Naive thymus-derived CD4-positive, alpha-beta T cell (primary cell): ENCODE results near the gene ALDH16A1. TPM values are rescaled to one million over a fixed set of nuclear protein-coding genes. Genes with fewer than 3 reads are reported as not detected.

Source experiments
- ATAC-seq: fragments of 150-1000 bp; cut with Tn5 transposase; 2 replicates; pipeline ENCODE4 v1.10.0; 2021; ENCODE audit warnings: mild to moderate bottlenecking, moderate library complexity
- CTCF ChIA-PET: fragments of 350-600 bp; sonication (Branson Sonifier 250); formaldehyde crosslinking; loops from one replicate; lab custom pipeline; 2021; ENCODE audit warnings: antibody characterized with exemption; lab: Charles Lee
- POLR2A ChIA-PET: fragments of 350-600 bp; sonication (Branson Sonifier 250); formaldehyde crosslinking; loops from one replicate; lab custom pipeline; 2021; ENCODE audit warnings: antibody characterized with exemption, inconsistent platforms; lab: Charles Lee
- DNase-seq, 9 donors: peaks; one replicate each; pipeline versions ENCODE4 v3.0.0 to v3.0.0-alpha.2; 2020 to 2022; ENCODE audit warnings: mixed read lengths in 1 of 9
- H3K27ac ChIP-seq: one replicate; pipeline ENCODE4 v1.7.0; 2013; ENCODE audit warnings: mild to moderate bottlenecking, low read depth, low read length, moderate library complexity
- H3K27me3 ChIP-seq, 2 donors: one replicate each; pipeline ENCODE4 v1.7.0; 2013; ENCODE audit warnings: low read length in 2 of 2, mild to moderate bottlenecking in 2 of 2, moderate library complexity in 2 of 2; ENCODE audit not compliant: control insufficient read depth in 2 of 2, insufficient read depth in 2 of 2
- H3K36me3 ChIP-seq, 3 experiments: 1 replicate in 2 of 3; 2 replicates in 1 of 3; pipeline ENCODE4 v1.7.0; 2013; ENCODE audit warnings: low read length in 3 of 3, mild to moderate bottlenecking in 3 of 3, moderate library complexity in 1 of 3; ENCODE audit not compliant: insufficient read depth in 3 of 3, control insufficient read depth in 2 of 3
- H3K4me1 ChIP-seq, 2 donors: one replicate each; pipeline ENCODE4 v1.7.0; 2013; ENCODE audit warnings: low read length in 2 of 2, mild to moderate bottlenecking in 2 of 2, moderate library complexity in 1 of 2; ENCODE audit not compliant: control insufficient read depth in 2 of 2, insufficient read depth in 2 of 2
- H3K4me3 ChIP-seq: 2 replicates; pipeline ENCODE4 v1.7.0; 2013; ENCODE audit warnings: mild to moderate bottlenecking, low read length
- H3K9me3 ChIP-seq, 3 experiments: 1 replicate in 2 of 3; 2 replicates in 1 of 3; pipeline ENCODE4 v1.7.0; 2013; ENCODE audit warnings: low read length in 3 of 3; ENCODE audit not compliant: control insufficient read depth in 2 of 3
- H3K27ac Mint-ChIP-seq, 9 donors: one replicate each; pipeline ENCODE4 v1.8.0; 2020 to 2022; ENCODE audit warnings: mixed read lengths in 9 of 9, mild to moderate bottlenecking in 8 of 9, moderate library complexity in 5 of 9, inconsistent platforms in 2 of 9
- H3K27me3 Mint-ChIP-seq, 5 donors: one replicate each; pipeline ENCODE4 v1.8.0; 2021 to 2022; ENCODE audit warnings: mixed read lengths in 5 of 5, mild to moderate bottlenecking in 1 of 5
- H3K36me3 Mint-ChIP-seq, 5 donors: one replicate each; pipeline ENCODE4 v1.8.0; 2020 to 2022; ENCODE audit warnings: mixed read lengths in 5 of 5, mild to moderate bottlenecking in 3 of 5, inconsistent platforms in 1 of 5
- H3K4me1 Mint-ChIP-seq, 7 donors: one replicate each; pipeline ENCODE4 v1.8.0; 2020 to 2022; ENCODE audit warnings: mixed read lengths in 7 of 7, mild to moderate bottlenecking in 3 of 7, inconsistent platforms in 1 of 7
- H3K4me3 Mint-ChIP-seq, 10 donors: one replicate each; pipeline ENCODE4 v1.8.0; 2020 to 2022; ENCODE audit warnings: mild to moderate bottlenecking in 10 of 10, mixed read lengths in 10 of 10, moderate library complexity in 6 of 10, inconsistent platforms in 2 of 10
- H3K9me3 Mint-ChIP-seq, 11 donors: one replicate each; pipeline ENCODE4 v1.8.0; 2020 to 2022; ENCODE audit warnings: mixed read lengths in 11 of 11, mild to moderate bottlenecking in 4 of 11, inconsistent platforms in 1 of 11, moderate library complexity in 1 of 11
- intact Hi-C, 2 donors: fragments of 100-400 bp; cut with micrococcal nuclease; formaldehyde crosslinking; loops; one replicate each; pipeline ENCODE4 v1.15.1; 2023
- polyA plus RNA-seq, 2 donors: library from polyadenylated mRNA; unstranded; fragments of 300-500 nt; fragmentation: Illumina TruSeq; gene quantifications; one replicate each; pipeline ENCODE4 v1.2.3, GENCODE V29; 2021
- total RNA-seq, 6 experiments: library from RNA in 5 of 6; stranded (reverse) in 5 of 6; gene quantifications; 1 replicate in 5 of 6; 2 replicates in 1 of 6; pipeline ENCODE4 v1.2.3 and lab custom pipeline; 2021 to 2026

Gene ALDH16A1
- total and polyA plus RNA-seq, 7 experiments from 2014 or later: 27.6 to 38.1 (median 33.3) TPM

DNA sequence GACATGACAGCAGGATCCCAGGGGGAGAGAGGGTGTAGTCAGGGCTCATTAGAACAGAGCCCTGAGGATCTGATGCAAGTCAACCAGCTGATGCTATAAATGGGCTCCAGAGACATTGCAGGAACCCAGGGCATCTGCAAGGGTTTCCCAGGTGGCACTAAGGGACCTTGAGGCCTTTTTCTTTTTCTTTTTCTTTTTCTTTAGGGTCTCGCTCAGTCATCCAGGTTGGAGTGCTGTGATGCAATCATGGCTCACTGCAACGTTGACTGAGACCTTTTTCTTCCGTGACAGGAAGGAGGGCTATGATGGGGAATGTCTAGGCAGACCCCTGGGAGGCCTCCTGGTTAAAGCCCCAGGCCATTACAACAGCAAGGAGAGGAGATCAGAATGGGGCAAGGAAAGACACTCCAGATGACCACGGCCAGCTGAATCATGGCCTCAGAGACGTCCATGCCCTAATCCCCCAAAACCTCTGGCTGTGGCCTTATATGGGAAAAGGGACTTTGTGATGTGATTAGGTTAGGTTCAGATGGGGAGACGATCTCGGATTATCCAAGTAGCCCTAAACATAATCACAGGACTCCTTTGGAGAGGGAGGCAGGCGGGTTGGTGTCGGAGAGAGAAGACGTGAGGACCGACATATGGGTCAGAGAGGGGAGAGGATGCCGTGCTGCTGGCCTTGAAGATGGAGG, 54.9 kb downstream of the ALDH16A1 start:
- H3K4me3 Mint-ChIP-seq: no peak overlapping the region
- POLR2A ChIA-PET: interaction anchor here (0.6 to 7.4 kb wide), 6 partner anchors 38 to 64 kb away, joined by 3 to 118 read pairs (median 4); no protein-coding TSS in a partner anchor
- peak overlapping the region in 5 of 9 donors; percentile 54 to 76 (median 67) for H3K27ac Mint-ChIP-seq
- no peaks in the 10 kb centered on the region for H3K9me3 Mint-ChIP-seq
- Histone ChIP-seq H3K4me3 (no peak overlapping the region), H3K9me3 (no peaks in the 10 kb centered on the region), H3K4me1 (peaks cover 12 to 28% of the 10 kb centered on the region in 2 donors), H3K27ac (no peak overlapping the region), H3K27me3 (no peaks in the 10 kb centered on the region), H3K36me3 (no peaks in the 10 kb centered on the region)
- ATAC-seq (no peak), DNase-seq (no peak)
- peaks cover 0 to 6% (median 0%) of the 10 kb centered on the region in 5 donors for H3K27me3 Mint-ChIP-seq
- intact Hi-C loops: no loop called here
- H3K36me3 Mint-ChIP-seq: no peaks in the 10 kb centered on the region
- H3K4me1 Mint-ChIP-seq: peaks cover 17 to 37% (median 32%) of the 10 kb centered on the region in 7 donors
- CTCF ChIA-PET: interaction anchor here (0.9 to 10.6 kb wide), 5 partner anchors 44 to 173 kb away, joined by 3 to 314 read pairs (median 4); no protein-coding TSS in a partner anchor

DNA sequence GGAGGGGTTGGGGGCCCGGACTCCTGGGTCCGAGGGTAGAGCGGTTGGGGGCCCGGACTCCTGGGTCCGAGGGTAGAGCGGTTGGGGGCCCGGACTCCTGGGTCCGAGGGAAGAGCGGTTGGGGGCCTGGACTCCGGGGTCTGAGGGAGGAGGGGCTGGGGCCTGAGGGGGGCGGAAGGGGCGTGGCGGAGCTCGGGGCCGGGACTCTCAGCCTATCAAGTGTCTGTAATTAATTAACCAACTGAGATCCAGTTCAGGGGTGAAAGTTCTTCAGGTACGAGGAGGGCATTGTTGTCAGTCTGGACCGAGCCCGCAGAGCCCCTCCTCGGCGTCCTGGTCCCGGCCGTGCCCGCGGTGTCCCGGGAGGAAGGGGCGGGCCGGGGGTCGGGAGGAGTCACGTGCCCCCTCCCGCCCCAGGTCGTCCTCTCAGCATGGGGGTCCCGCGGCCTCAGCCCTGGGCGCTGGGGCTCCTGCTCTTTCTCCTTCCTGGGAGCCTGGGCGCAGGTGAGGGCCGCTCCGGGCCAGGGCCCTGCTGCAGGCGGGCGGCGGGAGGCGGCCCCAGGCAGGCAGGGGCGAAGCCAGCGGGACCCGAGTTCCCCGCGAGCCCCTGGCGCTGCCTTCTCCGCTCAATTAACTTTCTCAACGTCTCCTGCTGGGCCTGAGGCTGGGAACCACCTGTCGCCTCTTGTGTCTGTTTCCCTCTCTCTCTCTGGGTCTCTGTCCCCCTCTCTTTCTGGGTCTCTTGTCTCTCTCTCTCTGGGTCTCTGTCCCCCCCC, 60.1 kb downstream of the ALDH16A1 start:
- Mint-ChIP-seq H3K27ac (peak overlapping the region; percentile 74 to 92 (median 89)), H3K4me1 (peaks cover 24 to 57% (median 40%) of the 10 kb centered on the region in 7 donors), H3K4me3 (peak overlapping the region; percentile 84 to 95 (median 90)), H3K36me3 (peaks cover 0 to 6% (median 3%) of the 10 kb centered on the region in 5 donors), H3K9me3 (no peaks in the 10 kb centered on the region), H3K27me3 (peaks cover 0 to 13% (median 0%) of the 10 kb centered on the region in 5 donors)
- Histone ChIP-seq H3K27me3 (no peaks in the 10 kb centered on the region), H3K27ac (peak overlapping the region; percentile 81), H3K36me3 (no peaks in the 10 kb centered on the region), H3K4me3 (peak overlapping the region; percentile 61), H3K9me3 (no peaks in the 10 kb centered on the region), H3K4me1 (peaks cover 11 to 40% of the 10 kb centered on the region in 2 donors)
- CTCF ChIA-PET: interaction anchor here (0.6 to 3.3 kb wide), 5 partner anchors 23 to 134 kb away, joined by 3 to 26 read pairs (median 4); no protein-coding TSS in a partner anchor
- intact Hi-C loops: loop anchor here in 1 of 2 donors (2.0 kb wide), 1 partner anchor 22 kb away; no protein-coding TSS in a partner anchor
- DNase-seq (peak in 1 of 9 donors; percentile 12), ATAC-seq (peak; percentile 49)
- POLR2A ChIA-PET: interaction anchor here (0.5 to 2.2 kb wide), 13 partner anchors 9 to 67 kb away, joined by 3 to 14 read pairs (median 5); partner anchors contain the start of genes NOSIP and RCN3

DNA sequence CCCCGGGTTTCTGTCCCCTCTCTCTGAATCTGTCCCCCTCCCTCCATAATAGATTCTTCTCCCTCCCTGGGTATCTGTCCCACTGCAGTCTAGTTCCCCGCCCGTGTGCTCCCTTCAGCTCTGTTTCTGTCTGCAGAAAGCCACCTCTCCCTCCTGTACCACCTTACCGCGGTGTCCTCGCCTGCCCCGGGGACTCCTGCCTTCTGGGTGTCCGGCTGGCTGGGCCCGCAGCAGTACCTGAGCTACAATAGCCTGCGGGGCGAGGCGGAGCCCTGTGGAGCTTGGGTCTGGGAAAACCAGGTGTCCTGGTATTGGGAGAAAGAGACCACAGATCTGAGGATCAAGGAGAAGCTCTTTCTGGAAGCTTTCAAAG, 60.7 kb downstream of the ALDH16A1 start:
- H3K27me3 Mint-ChIP-seq: peaks cover 0 to 13% (median 0%) of the 10 kb centered on the region in 5 donors
- no peaks in the 10 kb centered on the region for H3K9me3 Mint-ChIP-seq
- H3K27ac ChIP-seq: peak overlapping the region; percentile 81
- ATAC-seq: no peak
- intact Hi-C loops: loop anchor here in 1 of 2 donors (2.0 kb wide), 1 partner anchor 21 kb away; no protein-coding TSS in a partner anchor
- peak overlapping the region; percentile 74 to 92 (median 89) for H3K27ac Mint-ChIP-seq
- no peak for DNase-seq
- POLR2A ChIA-PET: interaction anchor here (0.7 to 2.2 kb wide), 10 partner anchors 10 to 66 kb away, joined by 4 to 14 read pairs (median 6); partner anchors contain the start of genes NOSIP and RCN3
- peaks cover 11 to 40% of the 10 kb centered on the region in 2 donors for H3K4me1 ChIP-seq
- H3K9me3 ChIP-seq: no peaks in the 10 kb centered on the region
- no peaks in the 10 kb centered on the region for H3K36me3 ChIP-seq
- no peaks in the 10 kb centered on the region for H3K27me3 ChIP-seq
- H3K4me3 ChIP-seq: peak overlapping the region; percentile 61
- H3K36me3 Mint-ChIP-seq: peaks cover 0 to 6% (median 3%) of the 10 kb centered on the region in 5 donors
- peaks cover 23 to 58% (median 38%) of the 10 kb centered on the region in 7 donors for H3K4me1 Mint-ChIP-seq
- CTCF ChIA-PET: interaction anchor here (0.9 to 3.3 kb wide), 5 partner anchors 8 to 56 kb away, joined by 3 to 26 read pairs (median 7); no protein-coding TSS in a partner anchor
- peak overlapping the region; percentile 84 to 95 (median 90) for H3K4me3 Mint-ChIP-seq

DNA sequence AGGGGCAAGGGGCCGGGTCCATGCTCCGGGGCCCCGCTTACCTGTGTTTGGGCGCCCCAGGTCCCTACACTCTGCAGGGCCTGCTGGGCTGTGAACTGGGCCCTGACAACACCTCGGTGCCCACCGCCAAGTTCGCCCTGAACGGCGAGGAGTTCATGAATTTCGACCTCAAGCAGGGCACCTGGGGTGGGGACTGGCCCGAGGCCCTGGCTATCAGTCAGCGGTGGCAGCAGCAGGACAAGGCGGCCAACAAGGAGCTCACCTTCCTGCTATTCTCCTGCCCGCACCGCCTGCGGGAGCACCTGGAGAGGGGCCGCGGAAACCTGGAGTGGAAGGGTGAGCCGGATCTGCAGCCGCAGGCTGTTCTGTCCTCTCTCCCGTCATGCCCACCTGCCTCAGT, 61.1 kb downstream of the ALDH16A1 start:
- no peaks in the 10 kb centered on the region for H3K9me3 ChIP-seq
- H3K4me1 ChIP-seq: peaks cover 11 to 40% of the 10 kb centered on the region in 2 donors
- H3K27me3 Mint-ChIP-seq: peaks cover 0 to 13% (median 0%) of the 10 kb centered on the region in 5 donors
- H3K27ac Mint-ChIP-seq: peak overlapping the region in 3 of 9 donors; percentile 87 to 92 (median 92)
- H3K9me3 Mint-ChIP-seq: no peaks in the 10 kb centered on the region
- ChIA-PET CTCF (interaction anchor here (0.6 to 3.3 kb wide), 6 partner anchors 9 to 56 kb away, joined by 3 to 26 read pairs (median 6); no protein-coding TSS in a partner anchor), POLR2A (interaction anchor here (0.6 to 2.2 kb wide), 13 partner anchors 10 to 79 kb away, joined by 3 to 14 read pairs (median 5); partner anchors contain the start of genes NOSIP and RCN3)
- H3K27ac ChIP-seq: peak overlapping the region; percentile 81
- H3K4me1 Mint-ChIP-seq: peaks cover 23 to 61% (median 41%) of the 10 kb centered on the region in 7 donors
- H3K36me3 ChIP-seq: no peaks in the 10 kb centered on the region
- no peaks in the 10 kb centered on the region for H3K27me3 ChIP-seq
- intact Hi-C loops: no loop called here
- no peak for ATAC-seq
- no peak for DNase-seq
- peaks cover 0 to 8% (median 3%) of the 10 kb centered on the region in 5 donors for H3K36me3 Mint-ChIP-seq
- H3K4me3 ChIP-seq: peak overlapping the region; percentile 61
- H3K4me3 Mint-ChIP-seq: peak overlapping the region; percentile 84 to 95 (median 90)

DNA sequence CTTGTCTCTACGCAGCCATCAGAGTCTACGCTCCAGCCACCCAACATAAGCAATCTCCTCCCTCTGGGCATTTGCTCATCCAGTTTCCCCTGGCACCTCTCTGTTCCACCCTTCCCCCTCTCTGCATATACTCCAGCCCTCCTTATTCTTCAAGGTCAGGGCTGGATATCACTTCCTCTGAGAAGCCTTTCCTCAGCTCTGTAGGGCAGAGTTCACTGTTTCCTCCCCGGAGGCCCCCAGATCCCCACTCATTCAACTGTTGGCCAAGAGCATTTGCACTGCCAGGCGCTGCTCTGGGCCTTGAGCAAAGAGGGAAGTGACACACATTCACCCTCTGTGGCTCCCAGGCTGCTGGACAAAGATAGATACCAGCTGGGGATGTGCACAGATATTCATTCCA, 62.7 kb downstream of the ALDH16A1 start:
- H3K4me1 Mint-ChIP-seq: peaks cover 23 to 65% (median 44%) of the 10 kb centered on the region in 7 donors
- DNase-seq (no peak), ATAC-seq (peak; percentile 83)
- H3K27me3 Mint-ChIP-seq: peaks cover 0 to 19% (median 0%) of the 10 kb centered on the region in 5 donors
- Histone ChIP-seq H3K9me3 (no peaks in the 10 kb centered on the region), H3K4me3 (no peak overlapping the region), H3K27me3 (no peaks in the 10 kb centered on the region), H3K36me3 (no peaks in the 10 kb centered on the region), H3K4me1 (peaks cover 11 to 40% of the 10 kb centered on the region in 2 donors), H3K27ac (no peak overlapping the region)
- intact Hi-C loops: no loop called here
- peak overlapping the region in 6 of 9 donors; percentile 8 to 90 (median 75) for H3K27ac Mint-ChIP-seq
- H3K36me3 Mint-ChIP-seq: peaks cover 0 to 17% (median 5%) of the 10 kb centered on the region in 5 donors
- POLR2A ChIA-PET: interaction anchor here (1.1 kb wide), 2 partner anchors 12 to 36 kb away, joined by 3 to 4 read pairs; partner anchors contain the start of gene RCN3
- peak overlapping the region in 8 of 10 donors; percentile 47 to 92 (median 81) for H3K4me3 Mint-ChIP-seq
- H3K9me3 Mint-ChIP-seq: no peaks in the 10 kb centered on the region
- CTCF ChIA-PET: interaction anchor here (1.4 to 3.3 kb wide), 2 partner anchors 9 to 54 kb away, joined by 5 to 26 read pairs; no protein-coding TSS in a partner anchor
